RPMI8226 (cell line): ENCODE data around the gene ABCF1.

Experiments
- DNase-seq: peaks from one replicate; pipeline ENCODE4 v3.0.0-alpha.2; 2015

ABCF1 gene

GRCh38 chr6:30560930-30561329, 10.3 kb upstream of the ABCF1 start:
- DNase-seq: no peak

GRCh38 chr6:30562470-30563425, 8.5 kb upstream of the ABCF1 start:
- DNase-seq: no peak

GRCh38 chr6:30564114-30564513, 7.1 kb upstream of the ABCF1 start:
- no peak for DNase-seq

GRCh38 chr6:30565772-30566171, 5.5 kb upstream of the ABCF1 start:
- no peak for DNase-seq

GRCh38 chr6:30568245-30568644, 3.0 kb upstream of the ABCF1 start:
- no peak for DNase-seq

GRCh38 chr6:30570263-30570662, 979 bp upstream of the ABCF1 start:
- no peak for DNase-seq

- DNase-seq: no peak
These were observed 535 bp upstream of the ABCF1 start for GRCh38 chr6:30570740-30571074.

GRCh38 chr6:30571762-30572082, 480 bp downstream of the ABCF1 start:
- DNase-seq: no peak

GRCh38 chr6:30572148-30572547, 906 bp downstream of the ABCF1 start:
- no peak for DNase-seq

- DNase-seq: no peak
These were observed 1.9 kb downstream of the ABCF1 start for GRCh38 chr6:30573113-30573512.

GRCh38 chr6:30578051-30578450, 6.8 kb downstream of the ABCF1 start:
- DNase-seq: no peak

- DNase-seq: no peak
These were observed 12.7 kb downstream of the ABCF1 start for GRCh38 chr6:30583921-30584320.

- no peak for DNase-seq
These were observed 18.6 kb downstream of the ABCF1 start for GRCh38 chr6:30589754-30590358.

- DNase-seq: no peak
These were observed 19.3 kb downstream of the ABCF1 start for GRCh38 chr6:30590509-30590908.

GRCh38 chr6:30591008-30591407, 19.8 kb downstream of the ABCF1 start:
- DNase-seq: no peak

GRCh38 chr6:30592287-30592686, 21.0 kb downstream of the ABCF1 start:
- no peak for DNase-seq

- peak; percentile 85 for DNase-seq
These were observed 26.3 kb downstream of the ABCF1 start for GRCh38 chr6:30597315-30598144.

- DNase-seq: no peak
These were observed 27.8 kb downstream of the ABCF1 start for GRCh38 chr6:30598912-30599624.

GRCh38 chr6:30599625-30600324, 28.5 kb downstream of the ABCF1 start:
- DNase-seq: no peak

- no peak for DNase-seq
These were observed 29.3 kb downstream of the ABCF1 start for GRCh38 chr6:30600451-30600961.

GRCh38 chr6:30601436-30601814, 30.2 kb downstream of the ABCF1 start:
- DNase-seq: peak; percentile 10
